ENCODE results near the gene MYO3B. TPM values are rescaled to one million over a fixed set of nuclear protein-coding genes. Genes with fewer than 3 reads are reported as not detected.

MYO3B gene
- not detected in 5 replicates for total RNA-seq (2022; extraction: Qiagen RNA extraction; ENCODE audit: low read depth)

GRCh38 chr2:170177950-170178781, at the start of gene MYO3B:
MYO3B (plus strand) TSS chr2:170178147; CDS start chr2:170178288, 141 bp downstream.

Data from A549 treated with CpdA at 1 μM for 4 hours (cell line).